ENCODE data around the gene NOX4. TPM values are rescaled to one million over a fixed set of nuclear protein-coding genes. Genes with fewer than 3 reads are reported as not detected.
A peak's percentile ranks its signal among the peaks of the same experiment; 100 is the strongest.
"Not testable (repeated sequence)": the region's sequence is repeated elsewhere in the genome, so short reads cannot be mapped to it uniquely, and the experiment has no call there.

Gene NOX4
- total and polyA plus RNA-seq, 2 donors (not counting 3 experiments of a cell fraction or from before 2014, with no cell fraction given) = 21.2 to 34.0 TPM

DNA sequence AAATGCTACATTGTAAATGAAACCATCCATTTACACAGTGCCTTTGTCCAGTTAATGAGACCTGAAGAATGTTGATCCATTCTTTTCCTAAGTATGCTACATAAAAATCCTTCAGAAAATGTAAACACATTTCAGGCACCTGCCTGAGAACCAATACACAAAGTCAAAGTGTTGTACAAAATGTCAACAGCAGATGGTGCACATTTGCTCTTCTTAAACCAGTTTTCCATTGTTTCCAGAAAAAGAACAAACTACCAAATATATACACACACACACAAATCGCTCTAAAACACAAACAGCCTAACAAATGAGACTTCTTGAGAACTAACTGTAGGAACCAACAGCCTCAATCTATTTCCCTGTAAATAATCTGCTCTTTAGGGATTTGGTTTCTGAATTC lies 157.5 kb downstream of the NOX4 start:
- peak; percentile 66 for FAIRE-seq

DNA sequence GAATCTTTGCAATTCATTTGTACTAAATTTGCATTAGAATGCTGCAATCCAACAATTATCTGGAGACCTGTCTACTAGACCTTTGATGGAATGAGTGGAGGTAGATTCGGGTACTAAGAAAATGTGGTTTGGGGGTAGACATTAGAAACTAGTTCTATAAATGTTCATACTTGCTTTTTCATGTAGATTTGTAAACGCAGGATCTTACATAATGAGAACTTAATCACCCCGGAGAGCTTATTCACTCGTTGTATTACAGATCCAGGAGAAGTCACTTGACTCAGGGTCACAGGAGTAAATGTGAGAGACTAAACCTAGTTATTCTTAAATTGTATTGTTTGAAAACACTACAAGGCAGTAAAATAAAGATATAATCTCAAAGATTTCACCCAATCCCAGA lies 159.2 kb downstream of the NOX4 start:
- H3K27me3 ChIP-seq (ENCODE audit: control insufficient read depth in 2 of 2, insufficient read depth in 2 of 2, low read length in 2 of 2); H3K4me3 ChIP-seq (replicated peaks in 1 of 3; ENCODE audit: insufficient read depth in 1 of 3, low read depth in 1 of 3, low read length in 3 of 3); H3K79me2 ChIP-seq (ENCODE audit: control insufficient read depth, insufficient read depth, low read length); H3K9ac ChIP-seq (replicated peaks; ENCODE audit: extremely low read depth, insufficient read depth, low read length); BruUV-seq (replicated peaks); H3K9me3 ChIP-seq (replicated peaks; ENCODE audit: control insufficient read depth, insufficient read depth, low read length); FAIRE-seq; dilution Hi-C loops (cut with MboI; ENCODE audit: extremely low pct_ligation_motif_present, low sequenced_read_pairs); H4K20me1 ChIP-seq (replicated peaks; ENCODE audit: control insufficient read depth, extremely low read depth, insufficient read depth, low read length); H3K27ac ChIP-seq (ENCODE audit: insufficient read depth, low read depth, low read length); H2AFZ ChIP-seq (ENCODE audit: low read depth, low read length); H3K9me1 ChIP-seq (replicated peaks; ENCODE audit: control insufficient read depth, extremely low read depth, insufficient read depth, low read length); H3K4me2 ChIP-seq (ENCODE audit: insufficient read depth, low read length); H3K36me3 ChIP-seq (ENCODE audit: control insufficient read depth in 2 of 2, extremely low read depth in 1 of 2, insufficient read depth in 2 of 2, low read length in 2 of 2); POLR2A ChIA-PET: not testable (repeated sequence)
- intact Hi-C loops (cut with micrococcal nuclease) = loop anchor here (5.0 kb wide), 1 partner anchor 235 kb away; no protein-coding TSS in a partner anchor
- H3K4me1 ChIP-seq (ENCODE audit: control insufficient read depth, extremely low read depth, insufficient read depth, low read length) = peaks cover 13% of the 10 kb centered on the region
- peak; percentile 46 for DNase-seq (ENCODE audit: low read depth, low spot score)
- CTCF ChIA-PET = interaction anchor here (1.6 to 2.8 kb wide), 3 partner anchors 49 to 283 kb away, joined by 6 to 15 read pairs (median 11); no protein-coding TSS in a partner anchor

More for the DNA sequence above, 157.5 kb downstream of the NOX4 start:
- POLR2A ChIA-PET; BruUV-seq (replicated peaks); H4K20me1 ChIP-seq (replicated peaks; ENCODE audit: control insufficient read depth, extremely low read depth, insufficient read depth, low read length); H3K9me3 ChIP-seq (replicated peaks; ENCODE audit: control insufficient read depth, insufficient read depth, low read length); H3K4me3 ChIP-seq (replicated peaks in 1 of 3; ENCODE audit: insufficient read depth in 1 of 3, low read depth in 1 of 3, low read length in 3 of 3); H3K79me2 ChIP-seq (ENCODE audit: control insufficient read depth, insufficient read depth, low read length); H3K27me3 ChIP-seq (ENCODE audit: control insufficient read depth in 2 of 2, insufficient read depth in 2 of 2, low read length in 2 of 2); H2AFZ ChIP-seq (ENCODE audit: low read depth, low read length); dilution Hi-C loops (cut with MboI; ENCODE audit: extremely low pct_ligation_motif_present, low sequenced_read_pairs); H3K9me1 ChIP-seq (replicated peaks; ENCODE audit: control insufficient read depth, extremely low read depth, insufficient read depth, low read length); H3K36me3 ChIP-seq (ENCODE audit: control insufficient read depth in 2 of 2, extremely low read depth in 1 of 2, insufficient read depth in 2 of 2, low read length in 2 of 2): not testable (repeated sequence)
- Histone ChIP-seq H3K4me1 (ENCODE audit: control insufficient read depth, extremely low read depth, insufficient read depth, low read length) (peaks cover 26% of the 10 kb centered on the region), H3K27ac (ENCODE audit: insufficient read depth, low read depth, low read length) (peak overlapping the region; percentile 60), H3K4me2 (ENCODE audit: insufficient read depth, low read length) (peak overlapping the region; percentile 6), H3K9ac (replicated peaks; ENCODE audit: extremely low read depth, insufficient read depth, low read length) (peak overlapping the region; percentile 47)
- CTCF ChIA-PET = interaction anchor here (0.9 to 2.8 kb wide), 5 partner anchors 47 to 281 kb away, joined by 3 to 15 read pairs (median 6); no protein-coding TSS in a partner anchor
- DNase-seq (ENCODE audit: low read depth, low spot score) = peak; percentile 86
- TF ChIP-seq, protein P1, sequence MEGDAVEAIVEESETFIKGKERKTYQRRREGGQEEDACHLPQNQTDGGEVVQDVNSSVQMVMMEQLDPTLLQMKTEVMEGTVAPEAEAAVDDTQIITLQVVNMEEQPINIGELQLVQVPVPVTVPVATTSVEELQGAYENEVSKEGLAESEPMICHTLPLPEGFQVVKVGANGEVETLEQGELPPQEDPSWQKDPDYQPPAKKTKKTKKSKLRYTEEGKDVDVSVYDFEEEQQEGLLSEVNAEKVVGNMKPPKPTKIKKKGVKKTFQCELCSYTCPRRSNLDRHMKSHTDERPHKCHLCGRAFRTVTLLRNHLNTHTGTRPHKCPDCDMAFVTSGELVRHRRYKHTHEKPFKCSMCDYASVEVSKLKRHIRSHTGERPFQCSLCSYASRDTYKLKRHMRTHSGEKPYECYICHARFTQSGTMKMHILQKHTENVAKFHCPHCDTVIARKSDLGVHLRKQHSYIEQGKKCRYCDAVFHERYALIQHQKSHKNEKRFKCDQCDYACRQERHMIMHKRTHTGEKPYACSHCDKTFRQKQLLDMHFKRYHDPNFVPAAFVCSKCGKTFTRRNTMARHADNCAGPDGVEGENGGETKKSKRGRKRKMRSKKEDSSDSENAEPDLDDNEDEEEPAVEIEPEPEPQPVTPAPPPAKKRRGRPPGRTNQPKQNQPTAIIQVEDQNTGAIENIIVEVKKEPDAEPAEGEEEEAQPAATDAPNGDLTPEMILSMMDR (IDR thresholded peaks at IDR 0.05; ENCODE audit: extremely low read depth in 1 of 2, insufficient read depth in 1 of 2, low read depth in 1 of 2, low read length in 2 of 2) = peak; percentile 10 to 25
- intact Hi-C loops (cut with micrococcal nuclease) = loop anchor here (1.0 to 5.0 kb wide), 4 partner anchors 48 to 281 kb away; no protein-coding TSS in a partner anchor
